H1 (cell line): Measurements from ENCODE around the gene TMEM54.

Experiments used
- CTCF ChIP-seq, 3 experiments: IDR thresholded peaks; 1 replicate in 2 of 3; 2 replicates in 1 of 3; pipeline versions ENCODE4 v1.5.1 to v1.6.1; 2011; ENCODE audit warnings: low read length in 3 of 3, mild to moderate bottlenecking in 3 of 3, inconsistent platforms in 2 of 3, low read depth in 1 of 3, moderate library complexity in 1 of 3; ENCODE audit not compliant: insufficient read depth in 1 of 3; ENCODE audit errors: control extremely low read depth in 1 of 3
- PHF8 ChIP-seq: fragments of 200-600 bp; sonication (generic); conservative IDR thresholded peaks from 2 replicates; pipeline ENCODE4 v1.7.1; 2012; ENCODE audit warnings: low read depth, mild to moderate bottlenecking, inconsistent platforms, low read length, moderate library complexity
- TCF12 ChIP-seq: IDR thresholded peaks from 2 replicates; pipeline ENCODE4 v1.6.1; 2011; ENCODE audit warnings: low read depth, mild to moderate bottlenecking, low read length

DNA sequence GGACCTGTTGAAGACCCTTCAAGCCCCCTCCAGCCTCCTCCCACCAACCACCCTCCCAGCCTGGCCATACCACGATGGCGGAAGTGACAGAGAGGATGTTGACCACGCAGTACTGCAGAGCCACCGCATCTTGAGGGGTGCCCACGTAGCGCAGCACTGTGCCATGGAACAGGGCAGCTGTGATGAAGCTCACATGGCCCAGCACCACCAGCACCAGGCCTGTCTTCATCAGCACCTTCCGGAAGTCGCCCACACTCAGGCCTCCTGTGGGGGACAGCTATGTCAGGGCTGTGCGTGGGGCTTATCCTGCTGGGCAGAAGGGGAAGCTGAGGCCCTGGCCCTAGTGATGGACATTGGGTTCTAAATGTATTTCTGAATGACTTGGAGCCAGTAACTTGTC lies 3.1 kb downstream of the TMEM54 start:
- TF ChIP-seq TCF12: no peak
- no peak for TF ChIP-seq PHF8
- no peak for TF ChIP-seq CTCF (IDR thresholded peaks at IDR 0.05; ENCODE audit: control extremely low read depth in 1 of 3, insufficient read depth in 1 of 3, low read depth in 1 of 3, low read length in 3 of 3)
